HG02759 (cell line): ENCODE results near the gene CYFIP2.

ENCODE experiments used
- ATAC-seq: cut with Tn5 transposase; IDR thresholded peaks from one replicate; pipeline ENCODE4 v1.9.1; 2021; ENCODE audit warnings: mild to moderate bottlenecking, moderate library complexity; ENCODE audit not compliant: unreplicated experiment

CYFIP2 gene

GRCh38 chr5:157352756-157353340 is 86.9 kb downstream of the CYFIP2 start:
- ATAC-seq, result no peak

- no peak for ATAC-seq
Observed at GRCh38 chr5:157354800-157355199, 88.9 kb downstream of the CYFIP2 start.

- no peak for ATAC-seq
Observed at GRCh38 chr5:157356576-157356975, 90.7 kb downstream of the CYFIP2 start.

- no peak for ATAC-seq
Observed at GRCh38 chr5:157357823-157358222, 91.9 kb downstream of the CYFIP2 start.

GRCh38 chr5:157358871-157359270 is 92.9 kb downstream of the CYFIP2 start:
- ATAC-seq, result no peak

- ATAC-seq, result no peak
Observed at GRCh38 chr5:157359356-157360055, 93.6 kb downstream of the CYFIP2 start.

- no peak for ATAC-seq
Observed at GRCh38 chr5:157362012-157362411, 96.1 kb downstream of the CYFIP2 start.

- no peak for ATAC-seq
Observed at GRCh38 chr5:157362502-157362901, 96.6 kb downstream of the CYFIP2 start.

- ATAC-seq, result no peak
Observed at GRCh38 chr5:157362982-157363381, 97.1 kb downstream of the CYFIP2 start.

- no peak for ATAC-seq
Observed at GRCh38 chr5:157365732-157366131, 99.8 kb downstream of the CYFIP2 start.

- ATAC-seq, result no peak
Observed at GRCh38 chr5:157366741-157367674, 101.1 kb downstream of the CYFIP2 start.

- ATAC-seq, result no peak
Observed at GRCh38 chr5:157369507-157369906, 103.6 kb downstream of the CYFIP2 start.

GRCh38 chr5:157370967-157371366 is 105.0 kb downstream of the CYFIP2 start:
- no peak for ATAC-seq

- no peak for ATAC-seq
Observed at GRCh38 chr5:157371655-157372471, 105.9 kb downstream of the CYFIP2 start.

GRCh38 chr5:157372472-157372822 is 106.5 kb downstream of the CYFIP2 start:
- no peak for ATAC-seq

GRCh38 chr5:157378509-157378908 is 112.6 kb downstream of the CYFIP2 start:
- ATAC-seq, result no peak

- ATAC-seq, result no peak
Observed at GRCh38 chr5:157379983-157380382, 114.1 kb downstream of the CYFIP2 start.

- ATAC-seq, result no peak
Observed at GRCh38 chr5:157381746-157382145, 115.8 kb downstream of the CYFIP2 start.

- ATAC-seq, result no peak
Observed at GRCh38 chr5:157382996-157383800, 117.3 kb downstream of the CYFIP2 start.
